ENCODE measurements around the gene CREG2. TPM values are rescaled to one million over a fixed set of nuclear protein-coding genes. Genes with fewer than 3 reads are reported as not detected.
A peak's percentile ranks its signal among the peaks of the same experiment; 100 is the strongest.

The CREG2 gene
- total RNA-seq, 1 experiment from 2014 or later = 119 TPM

- Mint-ChIP-seq H3K27me3 (ENCODE audit: insufficient read depth, unreplicated experiment) (no peaks in the 10 kb centered on the region), H3K4me1 (ENCODE audit: low read depth, unreplicated experiment) (peaks cover 49% of the 10 kb centered on the region), H3K27ac (ENCODE audit: unreplicated experiment) (peak overlapping the region; percentile 37), H3K36me3 (ENCODE audit: insufficient read depth, unreplicated experiment) (peaks cover 10% of the 10 kb centered on the region), H3K4me3 (ENCODE audit: unreplicated experiment) (no peak overlapping the region), H3K9me3 (ENCODE audit: unreplicated experiment) (peaks cover 5% of the 10 kb centered on the region)
- no peak overlapping the region for H3K4me3 ChIP-seq (ENCODE audit: low read depth, low read length)
- no peaks in the 10 kb centered on the region for H3K9me3 ChIP-seq
- peaks cover 57% of the 10 kb centered on the region for H3K4me1 ChIP-seq
- no TSS peak for BruUV-seq (replicated peaks)
- peak; percentile 86 to 92 for DNase-seq
- peak; percentile 88 to 93 for TF ChIP-seq CTCF (IDR thresholded peaks at IDR 0.05; ENCODE audit: insufficient read depth in 1 of 2, low read depth in 1 of 2, low read length in 1 of 2, severe bottlenecking in 1 of 2, unreplicated experiment in 1 of 2)
- intact Hi-C loops (cut with micrococcal nuclease; ENCODE audit: unreplicated experiment) = loop anchor here (1.0 to 5.0 kb wide), 7 partner anchors 17 to 645 kb away; partner anchors contain the start of genes CREG2 and RNF149
- H3K27me3 ChIP-seq (replicated peaks; ENCODE audit: control insufficient read depth, insufficient read depth, low read length) = no peaks in the 10 kb centered on the region
- POLR2A ChIA-PET = interaction anchor here (1.0 kb wide), 1 partner anchor 44 kb away, joined by 4 read pairs; no protein-coding TSS in a partner anchor
- CTCF ChIA-PET = interaction anchor here (0.6 to 2.3 kb wide), 26 partner anchors 9 to 532 kb away, joined by 3 to 49 read pairs (median 4); partner anchors contain the start of genes CREG2 and RNF149
- H3K36me3 ChIP-seq (ENCODE audit: control insufficient read depth, insufficient read depth, low read length) = no peaks in the 10 kb centered on the region
Measured at GRCh38 chr2:101341901-101342624, 45.2 kb downstream of the CREG2 start.

- peaks cover 57% of the 10 kb centered on the region for H3K4me1 ChIP-seq
- Mint-ChIP-seq H3K27me3 (ENCODE audit: insufficient read depth, unreplicated experiment) (no peaks in the 10 kb centered on the region), H3K4me3 (ENCODE audit: unreplicated experiment) (no peak overlapping the region), H3K4me1 (ENCODE audit: low read depth, unreplicated experiment) (peaks cover 49% of the 10 kb centered on the region), H3K36me3 (ENCODE audit: insufficient read depth, unreplicated experiment) (peaks cover 13% of the 10 kb centered on the region), H3K9me3 (ENCODE audit: unreplicated experiment) (peaks cover 10% of the 10 kb centered on the region), H3K27ac (ENCODE audit: unreplicated experiment) (peak overlapping the region; percentile 37)
- H3K9me3 ChIP-seq = no peaks in the 10 kb centered on the region
- no TSS peak for BruUV-seq (replicated peaks)
- intact Hi-C loops (cut with micrococcal nuclease; ENCODE audit: unreplicated experiment) = loop anchor here (5.0 kb wide), 3 partner anchors 34 to 646 kb away; partner anchors contain the start of gene RNF149
- H3K27me3 ChIP-seq (replicated peaks; ENCODE audit: control insufficient read depth, insufficient read depth, low read length) = no peaks in the 10 kb centered on the region
- H3K4me3 ChIP-seq (ENCODE audit: low read depth, low read length) = no peak overlapping the region
- POLR2A ChIA-PET = no interaction called here
- H3K36me3 ChIP-seq (ENCODE audit: control insufficient read depth, insufficient read depth, low read length) = no peaks in the 10 kb centered on the region
- TF ChIP-seq CTCF (IDR thresholded peaks at IDR 0.05; ENCODE audit: insufficient read depth in 1 of 2, low read depth in 1 of 2, low read length in 1 of 2, severe bottlenecking in 1 of 2, unreplicated experiment in 1 of 2) = no peak
- CTCF ChIA-PET = interaction anchor here (0.6 to 2.3 kb wide), 22 partner anchors 9 to 532 kb away, joined by 3 to 49 read pairs (median 4); partner anchors contain the start of genes CREG2 and RNF149
- DNase-seq = no peak
Measured at GRCh38 chr2:101341421-101341820, 45.9 kb downstream of the CREG2 start.

GRCh38 chr2:101340141-101340551 is 47.2 kb downstream of the CREG2 start:
- Mint-ChIP-seq H3K4me3 (ENCODE audit: unreplicated experiment) (peak overlapping the region; percentile 35), H3K27me3 (ENCODE audit: insufficient read depth, unreplicated experiment) (no peaks in the 10 kb centered on the region), H3K27ac (ENCODE audit: unreplicated experiment) (peak overlapping the region; percentile 78), H3K9me3 (ENCODE audit: unreplicated experiment) (peaks cover 10% of the 10 kb centered on the region), H3K4me1 (ENCODE audit: low read depth, unreplicated experiment) (peaks cover 49% of the 10 kb centered on the region), H3K36me3 (ENCODE audit: insufficient read depth, unreplicated experiment) (peaks cover 13% of the 10 kb centered on the region)
- DNase-seq = peak; percentile 58 to 65
- no peak overlapping the region for H3K4me3 ChIP-seq (ENCODE audit: low read depth, low read length)
- H3K9me3 ChIP-seq = no peaks in the 10 kb centered on the region
- POLR2A ChIA-PET = no interaction called here
- no TSS peak for BruUV-seq (replicated peaks)
- H3K27me3 ChIP-seq (replicated peaks; ENCODE audit: control insufficient read depth, insufficient read depth, low read length) = no peaks in the 10 kb centered on the region
- CTCF ChIA-PET = interaction anchor here (0.7 kb wide), 1 partner anchor 10 kb away, joined by 3 read pairs; no protein-coding TSS in a partner anchor
- intact Hi-C loops (cut with micrococcal nuclease; ENCODE audit: unreplicated experiment) = loop anchor here (5.0 kb wide), 3 partner anchors 33 to 647 kb away; partner anchors contain the start of gene RNF149
- peaks cover 57% of the 10 kb centered on the region for H3K4me1 ChIP-seq
- no peaks in the 10 kb centered on the region for H3K36me3 ChIP-seq (ENCODE audit: control insufficient read depth, insufficient read depth, low read length)
- no peak for TF ChIP-seq CTCF (IDR thresholded peaks at IDR 0.05; ENCODE audit: insufficient read depth in 1 of 2, low read depth in 1 of 2, low read length in 1 of 2, severe bottlenecking in 1 of 2, unreplicated experiment in 1 of 2)
